Measurements from ENCODE around the gene ASAP3. TPM values are rescaled to one million over a fixed set of nuclear protein-coding genes. Genes with fewer than 3 reads are reported as not detected.

The ASAP3 gene
- total and polyA plus RNA-seq, 2 of the 13 experiments (the other 11 are each of a cell fraction or from before 2014, with no cell fraction given): 32.6 to 37.0 TPM

GRCh38 chr1:23424293-23425192 lies 59.4 kb downstream of the ASAP3 start, which contains the start of gene TCEA3 (continued):
- TF ChIP-seq HNF1A (IDR thresholded peaks at IDR 0.05; ENCODE audit: low read depth) (no peak), HNF1A (CRISPR knock-in tag; IDR thresholded peaks at IDR 0.05; ENCODE audit: borderline replicate concordance) (no peak; the same call in none of the 2 replicates), GLMP (CRISPR knock-in tag; IDR thresholded peaks at IDR 0.05; ENCODE audit: borderline replicate concordance) (no peak), GATAD2A (CRISPR knock-in tag; IDR thresholded peaks at IDR 0.05) (0 out of 2 replicates have a peak, but pooled peaks have one; percentile 30), NR2F1 (CRISPR knock-in tag; IDR thresholded peaks at IDR 0.05) (no peak), DR1 (CRISPR knock-in tag; IDR thresholded peaks at IDR 0.05) (no peak), ZNF563 (CRISPR knock-in tag; IDR thresholded peaks at IDR 0.05) (peak; percentile 44; the same call in 1 of the 2 replicates), ZBTB3 (CRISPR knock-in tag; IDR thresholded peaks at IDR 0.05; ENCODE audit: borderline replicate concordance, low read depth) (no peak), PHF20 (CRISPR knock-in tag; IDR thresholded peaks at IDR 0.05) (no peak), MIER2 (CRISPR knock-in tag; IDR thresholded peaks at IDR 0.05) (no peak), RXRB (CRISPR knock-in tag; IDR thresholded peaks at IDR 0.05; ENCODE audit: borderline replicate concordance) (peak; percentile 31), DNMT3B (CRISPR knock-in tag; conservative IDR thresholded peaks at IDR 0.05) (no peak), HNRNPLL (IDR thresholded peaks at IDR 0.05; ENCODE audit: low read depth, low read length, poor library complexity, severe bottlenecking) (peak; percentile 48), FOXO1 (CRISPR knock-in tag; IDR thresholded peaks at IDR 0.05) (no peak), PLSCR1 (CRISPR knock-in tag; IDR thresholded peaks at IDR 0.05; ENCODE audit: borderline replicate concordance) (no peak), MNT (IDR thresholded peaks at IDR 0.05) (no peak), SOX5 (CRISPR knock-in tag; IDR thresholded peaks at IDR 0.05; ENCODE audit: borderline replicate concordance) (no peak), ZNF292 (CRISPR knock-in tag; IDR thresholded peaks at IDR 0.05; ENCODE audit: borderline replicate concordance, low read depth) (no peak), POLR2A (IDR thresholded peaks at IDR 0.05; ENCODE audit: insufficient read depth in 1 of 2, low read depth in 2 of 2, low read length in 2 of 2) (peak in 1 of 2 experiments; percentile 49; a peak in 3 of 4 replicates), TBL1XR1 (IDR thresholded peaks at IDR 0.05; ENCODE audit: borderline replicate concordance, low read length, partially characterized antibody) (no peak), ZNF775 (CRISPR knock-in tag; IDR thresholded peaks at IDR 0.05; ENCODE audit: borderline replicate concordance) (no peak), ZEB1 (IDR thresholded peaks at IDR 0.05; ENCODE audit: insufficient replicate concordance, low read depth) (no peak)

Data from HepG2 (cell line).